ENCODE results near the gene ZNF674. TPM values are rescaled to one million over a fixed set of nuclear protein-coding genes. Genes with fewer than 3 reads are reported as not detected.

The ZNF674 gene
- 1.8 TPM for polyA plus RNA-seq (2013, experiment 1 of 2)
- 1.9 TPM for polyA plus RNA-seq (2013, experiment 2 of 2)

DNA sequence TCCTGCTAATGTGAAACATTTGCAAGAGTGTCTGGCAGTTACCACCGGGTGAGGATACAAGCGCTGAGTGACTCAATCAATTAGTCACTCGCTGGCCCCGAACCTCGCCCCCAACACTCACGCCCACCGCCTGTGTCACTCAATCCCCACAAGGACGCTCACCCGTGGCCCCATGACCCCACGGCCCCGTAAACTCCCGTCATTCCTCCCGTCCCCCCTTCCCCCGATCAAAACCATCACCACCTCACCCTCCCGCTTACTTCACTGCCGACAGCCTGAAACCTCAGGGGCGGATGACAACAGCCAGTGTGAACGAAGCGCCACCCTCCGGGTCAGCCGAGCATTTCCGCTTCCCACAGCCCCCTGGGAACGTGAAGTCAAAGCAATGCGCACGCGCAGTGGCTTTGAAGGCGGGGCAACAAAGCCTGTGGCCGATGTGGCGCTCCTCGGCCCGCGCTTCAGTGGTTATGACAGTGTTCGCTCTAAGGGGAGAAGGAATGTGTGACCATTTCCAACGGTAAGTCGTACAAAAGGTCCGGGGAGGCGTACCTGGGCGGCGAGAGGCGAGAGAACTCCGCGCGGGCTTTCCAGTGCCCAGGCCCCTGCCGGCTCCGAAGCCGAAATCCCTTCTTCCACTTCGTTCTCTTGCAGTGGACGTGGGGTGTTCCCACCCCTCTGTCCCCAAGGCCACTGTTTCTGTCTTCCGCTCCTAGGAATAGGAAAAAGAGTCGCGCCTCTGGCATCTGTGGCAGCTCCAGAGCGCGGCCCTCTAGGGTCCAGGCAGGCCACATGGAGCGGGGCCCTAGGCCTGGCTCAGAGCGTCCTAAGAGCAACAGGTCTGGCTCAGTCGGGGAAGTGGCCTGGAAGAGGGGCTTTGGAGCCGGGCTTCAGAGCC lies at the start of gene ZNF674:
Gene ZNF674, minus strand, starts transcription at position 311 of the 895 bp plus-strand sequence. CDS start 3,334 bp downstream, outside the sequence.
- H3K14ac ChIP-seq (ENCODE audit: low read length), result peak within 1 kb of the TSS; percentile 38
- peak within 1 kb of the TSS; percentile 73 to 94 for H3K4me3 ChIP-seq (ENCODE audit: low read length in 2 of 2)
- H3K4me2 ChIP-seq (ENCODE audit: insufficient read depth, low read length, poor library complexity, severe bottlenecking), result peak within 1 kb of the TSS; percentile 54
- no peak within 1 kb of the TSS for H3K27ac ChIP-seq (replicated peaks; ENCODE audit: low read length)
- no peak within 1 kb of the TSS for H2BK5ac ChIP-seq (ENCODE audit: low read length)
- H3K4me1 ChIP-seq (ENCODE audit: control insufficient read depth in 2 of 2, insufficient read depth in 1 of 2, low read depth in 1 of 2, low read length in 2 of 2), result peaks cover 2 to 4% of the 10 kb centered on the region in 2 donors
- H3K4ac ChIP-seq (ENCODE audit: low read length), result no peak within 1 kb of the TSS
- H3K79me1 ChIP-seq (ENCODE audit: low read depth, low read length), result peaks cover 1% of the 10 kb centered on the region
- peaks cover 0 to 3% (median 0%) of the 10 kb centered on the region in 3 experiments for H3K27me3 ChIP-seq (ENCODE audit: control insufficient read depth in 3 of 3, insufficient read depth in 3 of 3, low read depth in 1 of 3, low read length in 3 of 3)
- peak within 1 kb of the TSS; percentile 85 for H3K18ac ChIP-seq (ENCODE audit: low read length)
- H3K9me3 ChIP-seq (replicated peaks in 1 of 2; ENCODE audit: control insufficient read depth in 2 of 2, insufficient read depth in 1 of 2, low read depth in 1 of 2, low read length in 2 of 2), result no peaks in the 10 kb centered on the region
- H2AFZ ChIP-seq (ENCODE audit: low read length), result peak within 1 kb of the TSS; percentile 93
- WGBS, 2 donors (ENCODE audit: extremely low coverage in 2 of 2, insufficient read length in 2 of 2, insufficient replicate concordance in 1 of 2), result no CpG with 5 or more reads among the region's 57 CpGs
- H4K8ac ChIP-seq (ENCODE audit: low read depth, low read length), result peak within 1 kb of the TSS; percentile 17
- H2BK15ac ChIP-seq (ENCODE audit: low read length), result no peak within 1 kb of the TSS
- DNase-seq (ENCODE audit: low spot score), result peak; percentile 87
- H4K91ac ChIP-seq (ENCODE audit: low read depth, low read length, poor library complexity), result no peak within 1 kb of the TSS
- no peak within 1 kb of the TSS for H3K23ac ChIP-seq (ENCODE audit: low read depth, low read length, poor library complexity)
- no peak within 1 kb of the TSS for H2BK120ac ChIP-seq (ENCODE audit: low read depth, low read length)
- H2AK5ac ChIP-seq (ENCODE audit: low read depth, low read length), result no peak within 1 kb of the TSS
- H3K9ac ChIP-seq (ENCODE audit: low read depth, low read length, poor library complexity), result peak within 1 kb of the TSS; percentile 86
- peaks cover 1 to 27% of the 10 kb centered on the region in 2 donors for H3K36me3 ChIP-seq (replicated peaks in 1 of 2; ENCODE audit: control insufficient read depth in 2 of 2, insufficient read depth in 2 of 2, low read length in 2 of 2)
- no peak within 1 kb of the TSS for H2BK12ac ChIP-seq (ENCODE audit: low read length)

DNA sequence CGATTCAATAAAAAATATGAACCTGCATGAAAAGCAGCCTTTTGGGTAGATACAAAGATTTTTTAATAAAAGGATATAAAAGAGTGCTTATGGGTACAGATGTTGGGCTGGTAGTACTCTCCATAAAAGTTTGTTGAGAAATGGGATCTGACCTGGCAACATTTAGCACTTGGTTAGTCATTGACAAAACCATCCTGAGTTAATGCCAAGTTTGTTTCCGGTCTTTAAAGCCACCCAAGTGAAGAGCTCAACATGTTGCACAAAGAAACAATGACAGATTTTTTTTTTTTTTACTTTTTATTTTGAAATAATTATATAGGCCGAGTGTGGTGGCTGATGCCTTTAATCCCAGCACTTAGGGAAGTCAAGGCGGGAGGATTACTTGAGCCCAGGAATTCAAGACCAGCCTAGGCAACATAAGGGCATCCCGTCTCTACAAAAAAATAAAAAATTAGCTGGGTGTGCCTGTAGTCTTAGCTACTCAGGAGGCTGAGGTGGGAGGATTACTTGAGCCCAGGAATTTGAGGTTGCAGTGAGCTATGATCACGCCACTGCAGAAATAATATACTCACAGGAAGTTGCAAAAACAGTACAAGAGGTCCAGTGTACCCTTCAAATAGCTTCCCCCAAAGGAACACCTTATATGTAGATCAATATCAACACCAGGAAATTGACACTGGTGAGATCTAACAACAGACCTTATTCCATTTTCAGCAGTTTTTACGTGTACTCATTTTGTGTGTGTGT lies 44.9 kb upstream of the ZNF674 start:
- Histone ChIP-seq H3K4ac (ENCODE audit: low read length) (no peak overlapping the region), H3K27me3 (ENCODE audit: control insufficient read depth in 3 of 3, insufficient read depth in 3 of 3, low read depth in 1 of 3, low read length in 3 of 3) (no peaks in the 10 kb centered on the region), H2BK5ac (ENCODE audit: low read length) (no peak overlapping the region), H3K36me3 (replicated peaks in 1 of 2; ENCODE audit: control insufficient read depth in 2 of 2, insufficient read depth in 2 of 2, low read length in 2 of 2) (no peaks in the 10 kb centered on the region), H2BK12ac (ENCODE audit: low read length) (no peak overlapping the region), H3K9me3 (replicated peaks in 1 of 2; ENCODE audit: control insufficient read depth in 2 of 2, insufficient read depth in 1 of 2, low read depth in 1 of 2, low read length in 2 of 2) (no peaks in the 10 kb centered on the region), H3K18ac (ENCODE audit: low read length) (no peak overlapping the region), H2AFZ (ENCODE audit: low read length) (no peak overlapping the region), H3K4me3 (ENCODE audit: low read length in 2 of 2) (no peak overlapping the region), H2AK5ac (ENCODE audit: low read depth, low read length) (no peak overlapping the region), H3K79me1 (ENCODE audit: low read depth, low read length) (no peaks in the 10 kb centered on the region), H4K91ac (ENCODE audit: low read depth, low read length, poor library complexity) (no peak overlapping the region), H3K27ac (replicated peaks; ENCODE audit: low read length) (no peak overlapping the region), H2BK120ac (ENCODE audit: low read depth, low read length) (no peak overlapping the region), H3K4me2 (ENCODE audit: insufficient read depth, low read length, poor library complexity, severe bottlenecking) (no peak overlapping the region), H4K8ac (ENCODE audit: low read depth, low read length) (no peak overlapping the region), H3K4me1 (ENCODE audit: control insufficient read depth in 2 of 2, insufficient read depth in 1 of 2, low read depth in 1 of 2, low read length in 2 of 2) (peaks cover 3% of the 10 kb centered on the region in 2 donors), H3K9ac (ENCODE audit: low read depth, low read length, poor library complexity) (no peak overlapping the region), H3K23ac (ENCODE audit: low read depth, low read length, poor library complexity) (no peak overlapping the region), H2BK15ac (ENCODE audit: low read length) (no peak overlapping the region), H3K14ac (ENCODE audit: low read length) (no peak overlapping the region)
- DNase-seq (ENCODE audit: low spot score), result no peak
- no CpG with 5 or more reads among the region's 7 CpGs for WGBS, 2 donors (ENCODE audit: extremely low coverage in 2 of 2, insufficient read length in 2 of 2, insufficient replicate concordance in 1 of 2)

DNA sequence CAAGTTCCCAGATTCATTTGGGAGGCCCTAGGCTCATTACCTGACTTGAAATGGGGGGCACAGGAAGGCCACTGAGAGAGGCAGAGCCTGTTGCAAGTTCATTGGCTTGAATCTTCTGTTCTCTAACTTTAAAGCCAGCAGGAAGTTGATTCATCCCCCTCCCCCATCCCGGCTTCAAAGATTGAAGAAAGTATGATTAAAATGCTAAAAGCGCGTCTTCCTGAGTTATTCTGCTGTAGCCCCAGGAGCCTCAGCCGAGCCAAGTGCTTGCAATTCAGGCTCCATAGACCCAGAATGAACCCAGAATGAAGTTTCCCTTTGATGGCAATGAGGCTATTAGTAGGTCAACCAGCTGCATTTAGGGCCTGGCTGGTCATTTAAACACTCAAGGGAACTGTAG lies 43.0 kb upstream of the ZNF674 start:
- no peak overlapping the region for H3K18ac ChIP-seq (ENCODE audit: low read length)
- H2BK12ac ChIP-seq (ENCODE audit: low read length), result no peak overlapping the region
- no peak for DNase-seq (ENCODE audit: low spot score)
- H3K14ac ChIP-seq (ENCODE audit: low read length), result no peak overlapping the region
- no CpG with 5 or more reads among the region's 4 CpGs for WGBS, 2 donors (ENCODE audit: extremely low coverage in 2 of 2, insufficient read length in 2 of 2, insufficient replicate concordance in 1 of 2)
- H3K9me3 ChIP-seq (replicated peaks in 1 of 2; ENCODE audit: control insufficient read depth in 2 of 2, insufficient read depth in 1 of 2, low read depth in 1 of 2, low read length in 2 of 2), result no peaks in the 10 kb centered on the region
- H2AK5ac ChIP-seq (ENCODE audit: low read depth, low read length), result no peak overlapping the region
- no peak overlapping the region for H3K4ac ChIP-seq (ENCODE audit: low read length)
- no peak overlapping the region for H2BK5ac ChIP-seq (ENCODE audit: low read length)
- H3K4me3 ChIP-seq (ENCODE audit: low read length in 2 of 2), result no peak overlapping the region
- H3K9ac ChIP-seq (ENCODE audit: low read depth, low read length, poor library complexity), result no peak overlapping the region
- peaks cover 3 to 8% of the 10 kb centered on the region in 2 donors for H3K4me1 ChIP-seq (ENCODE audit: control insufficient read depth in 2 of 2, insufficient read depth in 1 of 2, low read depth in 1 of 2, low read length in 2 of 2)
- no peak overlapping the region for H3K23ac ChIP-seq (ENCODE audit: low read depth, low read length, poor library complexity)
- H4K91ac ChIP-seq (ENCODE audit: low read depth, low read length, poor library complexity), result no peak overlapping the region
- H3K4me2 ChIP-seq (ENCODE audit: insufficient read depth, low read length, poor library complexity, severe bottlenecking), result no peak overlapping the region
- peak overlapping the region; percentile 56 for H2AFZ ChIP-seq (ENCODE audit: low read length)
- no peak overlapping the region for H2BK15ac ChIP-seq (ENCODE audit: low read length)
- no peaks in the 10 kb centered on the region for H3K79me1 ChIP-seq (ENCODE audit: low read depth, low read length)
- no peak overlapping the region for H3K27ac ChIP-seq (replicated peaks; ENCODE audit: low read length)
- H3K27me3 ChIP-seq (ENCODE audit: control insufficient read depth in 3 of 3, insufficient read depth in 3 of 3, low read depth in 1 of 3, low read length in 3 of 3), result no peaks in the 10 kb centered on the region
- H4K8ac ChIP-seq (ENCODE audit: low read depth, low read length), result no peak overlapping the region
- no peak overlapping the region for H2BK120ac ChIP-seq (ENCODE audit: low read depth, low read length)
- no peaks in the 10 kb centered on the region for H3K36me3 ChIP-seq (replicated peaks in 1 of 2; ENCODE audit: control insufficient read depth in 2 of 2, insufficient read depth in 2 of 2, low read length in 2 of 2)

DNA sequence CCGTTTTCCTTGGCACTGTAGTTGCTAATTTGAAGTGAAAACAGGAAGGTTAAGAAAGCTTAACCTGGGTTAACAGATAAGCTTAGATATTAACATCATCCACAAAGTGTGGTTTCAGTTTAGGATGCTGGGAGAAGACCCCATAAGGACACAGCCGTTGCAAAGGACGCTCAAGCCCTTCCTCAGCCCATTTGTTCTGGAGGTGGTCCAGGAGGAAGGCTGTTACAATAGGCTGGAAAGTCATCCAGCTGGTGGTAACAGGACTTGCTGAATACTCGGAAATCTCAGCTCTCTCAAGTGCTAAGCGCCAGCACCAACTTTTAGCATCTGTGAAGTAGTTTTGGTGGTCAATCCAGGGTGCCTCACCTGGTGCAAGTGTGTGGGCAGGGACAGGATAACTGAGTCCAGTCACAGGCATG lies 42.5 kb upstream of the ZNF674 start:
- no peak overlapping the region for H3K14ac ChIP-seq (ENCODE audit: low read length)
- no peak overlapping the region for H2BK15ac ChIP-seq (ENCODE audit: low read length)
- H3K23ac ChIP-seq (ENCODE audit: low read depth, low read length, poor library complexity), result no peak overlapping the region
- no peaks in the 10 kb centered on the region for H3K79me1 ChIP-seq (ENCODE audit: low read depth, low read length)
- H3K36me3 ChIP-seq (replicated peaks in 1 of 2; ENCODE audit: control insufficient read depth in 2 of 2, insufficient read depth in 2 of 2, low read length in 2 of 2), result no peaks in the 10 kb centered on the region
- WGBS, 2 donors (ENCODE audit: extremely low coverage in 2 of 2, insufficient read length in 2 of 2, insufficient replicate concordance in 1 of 2), result no CpG with 5 or more reads among the region's 5 CpGs
- H4K8ac ChIP-seq (ENCODE audit: low read depth, low read length), result no peak overlapping the region
- no peak overlapping the region for H3K9ac ChIP-seq (ENCODE audit: low read depth, low read length, poor library complexity)
- H2BK12ac ChIP-seq (ENCODE audit: low read length), result no peak overlapping the region
- H4K91ac ChIP-seq (ENCODE audit: low read depth, low read length, poor library complexity), result no peak overlapping the region
- H3K9me3 ChIP-seq (replicated peaks in 1 of 2; ENCODE audit: control insufficient read depth in 2 of 2, insufficient read depth in 1 of 2, low read depth in 1 of 2, low read length in 2 of 2), result no peaks in the 10 kb centered on the region
- H3K4me2 ChIP-seq (ENCODE audit: insufficient read depth, low read length, poor library complexity, severe bottlenecking), result no peak overlapping the region
- no peak for DNase-seq (ENCODE audit: low spot score)
- no peak overlapping the region for H2AK5ac ChIP-seq (ENCODE audit: low read depth, low read length)
- peak overlapping the region; percentile 56 for H2AFZ ChIP-seq (ENCODE audit: low read length)
- no peak overlapping the region for H2BK5ac ChIP-seq (ENCODE audit: low read length)
- H3K4ac ChIP-seq (ENCODE audit: low read length), result no peak overlapping the region
- H3K27ac ChIP-seq (replicated peaks; ENCODE audit: low read length), result no peak overlapping the region
- H3K4me1 ChIP-seq (ENCODE audit: control insufficient read depth in 2 of 2, insufficient read depth in 1 of 2, low read depth in 1 of 2, low read length in 2 of 2), result peaks cover 3 to 12% of the 10 kb centered on the region in 2 donors
- no peak overlapping the region for H3K4me3 ChIP-seq (ENCODE audit: low read length in 2 of 2)
- no peak overlapping the region for H2BK120ac ChIP-seq (ENCODE audit: low read depth, low read length)
- no peak overlapping the region for H3K18ac ChIP-seq (ENCODE audit: low read length)
- no peaks in the 10 kb centered on the region for H3K27me3 ChIP-seq (ENCODE audit: control insufficient read depth in 3 of 3, insufficient read depth in 3 of 3, low read depth in 1 of 3, low read length in 3 of 3)
